ENCODE measurements around the gene COL25A1.

COL25A1 gene

DNA sequence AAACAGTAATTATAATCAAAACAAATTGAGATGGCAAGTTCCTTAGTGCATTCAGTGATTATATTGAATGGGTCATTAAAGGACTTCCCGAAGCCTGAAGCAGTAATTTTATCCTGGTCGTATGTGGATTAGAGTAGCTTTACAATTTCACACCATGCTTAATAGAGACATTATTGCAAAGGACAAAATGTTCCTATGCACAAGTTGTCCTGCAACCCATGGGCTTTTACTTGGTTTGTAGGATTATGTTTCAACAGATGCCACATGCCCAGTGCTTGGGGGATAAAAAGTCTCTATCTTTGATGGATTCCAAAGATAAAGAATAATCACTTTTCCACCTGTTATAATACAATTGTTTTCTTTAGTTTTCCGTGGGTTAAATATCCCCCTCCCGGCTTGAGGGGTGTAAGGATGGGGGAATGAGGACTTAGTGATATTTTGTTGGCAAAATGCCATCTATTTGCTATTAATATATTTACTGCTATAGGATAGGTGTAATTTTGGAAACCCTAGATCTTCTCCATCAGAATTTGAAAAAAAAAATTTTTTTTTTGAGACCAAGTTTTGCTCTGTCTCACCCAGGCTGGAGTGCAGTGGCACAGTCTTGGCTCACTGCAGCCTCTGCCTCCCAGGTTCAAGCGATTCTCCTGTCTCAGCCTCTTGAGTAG, 383.1 kb downstream of the COL25A1 start:
- no peak for DNase-seq (ENCODE audit: extremely low read depth, low read depth)
- TF ChIP-seq, protein P1, sequence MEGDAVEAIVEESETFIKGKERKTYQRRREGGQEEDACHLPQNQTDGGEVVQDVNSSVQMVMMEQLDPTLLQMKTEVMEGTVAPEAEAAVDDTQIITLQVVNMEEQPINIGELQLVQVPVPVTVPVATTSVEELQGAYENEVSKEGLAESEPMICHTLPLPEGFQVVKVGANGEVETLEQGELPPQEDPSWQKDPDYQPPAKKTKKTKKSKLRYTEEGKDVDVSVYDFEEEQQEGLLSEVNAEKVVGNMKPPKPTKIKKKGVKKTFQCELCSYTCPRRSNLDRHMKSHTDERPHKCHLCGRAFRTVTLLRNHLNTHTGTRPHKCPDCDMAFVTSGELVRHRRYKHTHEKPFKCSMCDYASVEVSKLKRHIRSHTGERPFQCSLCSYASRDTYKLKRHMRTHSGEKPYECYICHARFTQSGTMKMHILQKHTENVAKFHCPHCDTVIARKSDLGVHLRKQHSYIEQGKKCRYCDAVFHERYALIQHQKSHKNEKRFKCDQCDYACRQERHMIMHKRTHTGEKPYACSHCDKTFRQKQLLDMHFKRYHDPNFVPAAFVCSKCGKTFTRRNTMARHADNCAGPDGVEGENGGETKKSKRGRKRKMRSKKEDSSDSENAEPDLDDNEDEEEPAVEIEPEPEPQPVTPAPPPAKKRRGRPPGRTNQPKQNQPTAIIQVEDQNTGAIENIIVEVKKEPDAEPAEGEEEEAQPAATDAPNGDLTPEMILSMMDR (IDR thresholded peaks at IDR 0.05; ENCODE audit: low read depth, low read length, missing control alignments), result no peak
- no peak overlapping the region for H3K4me3 ChIP-seq (replicated peaks; ENCODE audit: low read depth, low read length)

DNA sequence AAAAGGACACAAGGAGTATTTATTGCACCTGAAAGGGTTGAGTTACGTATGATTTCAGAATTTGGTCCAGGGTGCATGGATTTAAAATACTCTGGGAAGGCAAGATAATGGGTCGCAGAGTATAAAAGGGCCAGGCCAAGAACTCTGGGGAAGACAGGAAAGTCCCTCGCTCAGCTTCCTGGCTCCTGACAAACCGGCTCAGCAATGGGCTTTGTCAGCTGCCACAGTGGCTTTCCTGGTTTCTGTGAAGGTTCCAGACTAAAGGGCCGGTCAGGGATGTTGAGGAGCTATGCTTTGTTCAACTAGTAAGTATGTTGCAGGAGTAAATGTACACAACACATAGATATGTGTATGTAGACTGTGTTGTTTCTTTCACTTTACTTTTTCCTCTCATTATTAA, 385.2 kb downstream of the COL25A1 start:
- TF ChIP-seq, protein P1 (IDR thresholded peaks at IDR 0.05; ENCODE audit: low read depth, low read length, missing control alignments), result no peak
- no peak for DNase-seq (ENCODE audit: extremely low read depth, low read depth)
- no peak overlapping the region for H3K4me3 ChIP-seq (replicated peaks; ENCODE audit: low read depth, low read length)

DNA sequence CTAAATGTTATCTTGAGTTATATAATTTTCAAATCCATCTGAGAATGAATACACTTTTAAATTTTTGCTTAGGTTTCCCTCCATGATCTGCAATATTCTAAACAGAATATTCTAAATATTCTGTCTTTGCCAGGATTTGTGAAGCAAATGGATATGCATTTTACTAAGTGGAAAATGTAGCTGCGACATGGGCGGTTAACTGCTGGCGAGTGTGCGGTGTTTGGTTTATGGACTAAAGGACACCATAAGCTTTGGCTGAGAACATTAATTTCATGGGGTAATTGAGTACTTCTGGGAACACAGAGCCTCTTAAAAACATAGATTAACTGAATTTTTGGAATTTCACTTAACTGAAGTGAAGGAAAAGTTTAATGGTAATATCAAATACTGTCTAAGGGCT, 385.8 kb downstream of the COL25A1 start:
- DNase-seq (ENCODE audit: extremely low read depth, low read depth), result no peak
- H3K4me3 ChIP-seq (replicated peaks; ENCODE audit: low read depth, low read length), result no peak overlapping the region
- TF ChIP-seq, protein P1 (IDR thresholded peaks at IDR 0.05; ENCODE audit: low read depth, low read length, missing control alignments), result no peak

DNA sequence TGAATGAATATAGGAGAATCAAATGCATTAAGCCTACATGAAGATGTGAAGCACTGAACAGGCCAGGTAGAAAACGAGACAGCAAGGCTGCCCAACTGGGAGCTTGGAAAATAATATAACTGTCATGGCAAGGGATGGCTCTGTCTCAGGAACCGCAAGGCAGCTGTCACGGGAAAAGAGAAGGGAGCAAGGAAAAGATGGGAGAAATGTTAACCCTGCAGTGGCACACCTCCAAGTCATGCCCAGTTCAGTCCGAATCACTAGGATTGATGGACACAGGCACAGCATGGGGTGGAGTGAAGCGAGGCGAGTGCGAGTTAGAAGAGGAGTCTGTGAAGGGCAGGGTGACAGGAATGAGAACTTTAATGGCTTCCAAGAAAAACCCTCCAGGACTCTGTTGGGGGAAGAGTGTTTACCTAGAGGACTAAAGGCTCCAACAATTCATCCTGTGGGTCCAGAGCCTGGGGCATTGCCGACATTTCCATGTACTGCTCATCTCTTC, 395.5 kb downstream of the COL25A1 start:
- no peak for DNase-seq (ENCODE audit: extremely low read depth, low read depth)

DNA sequence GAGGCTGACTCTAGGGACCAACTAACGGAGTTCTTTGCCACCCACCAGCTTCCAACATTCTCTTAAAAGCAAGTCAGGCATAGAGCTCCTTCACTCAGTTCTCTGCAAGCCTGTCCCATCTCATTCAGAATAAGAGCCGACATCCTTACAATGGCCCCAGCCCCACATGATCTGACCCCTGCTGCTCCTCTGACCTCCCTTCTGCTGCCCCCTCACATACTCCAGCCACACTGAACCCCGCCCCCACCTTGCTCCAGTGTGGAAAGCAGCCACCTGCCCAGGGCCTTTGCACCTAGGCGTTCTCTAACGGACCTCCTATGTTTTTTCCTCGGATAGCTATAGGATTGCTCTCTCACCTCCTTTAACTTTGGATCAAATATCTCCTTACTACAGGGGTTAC, 396.5 kb downstream of the COL25A1 start:
- TF ChIP-seq, protein P1 (IDR thresholded peaks at IDR 0.05; ENCODE audit: low read depth, low read length, missing control alignments), result no peak
- DNase-seq (ENCODE audit: extremely low read depth, low read depth), result no peak
- no peak overlapping the region for H3K4me3 ChIP-seq (replicated peaks; ENCODE audit: low read depth, low read length)

More for the DNA sequence above, 395.5 kb downstream of the COL25A1 start:
- no peak overlapping the region for H3K4me3 ChIP-seq (replicated peaks; ENCODE audit: low read depth, low read length)
- TF ChIP-seq, protein P1 (IDR thresholded peaks at IDR 0.05; ENCODE audit: low read depth, low read length, missing control alignments), result no peak

DNA sequence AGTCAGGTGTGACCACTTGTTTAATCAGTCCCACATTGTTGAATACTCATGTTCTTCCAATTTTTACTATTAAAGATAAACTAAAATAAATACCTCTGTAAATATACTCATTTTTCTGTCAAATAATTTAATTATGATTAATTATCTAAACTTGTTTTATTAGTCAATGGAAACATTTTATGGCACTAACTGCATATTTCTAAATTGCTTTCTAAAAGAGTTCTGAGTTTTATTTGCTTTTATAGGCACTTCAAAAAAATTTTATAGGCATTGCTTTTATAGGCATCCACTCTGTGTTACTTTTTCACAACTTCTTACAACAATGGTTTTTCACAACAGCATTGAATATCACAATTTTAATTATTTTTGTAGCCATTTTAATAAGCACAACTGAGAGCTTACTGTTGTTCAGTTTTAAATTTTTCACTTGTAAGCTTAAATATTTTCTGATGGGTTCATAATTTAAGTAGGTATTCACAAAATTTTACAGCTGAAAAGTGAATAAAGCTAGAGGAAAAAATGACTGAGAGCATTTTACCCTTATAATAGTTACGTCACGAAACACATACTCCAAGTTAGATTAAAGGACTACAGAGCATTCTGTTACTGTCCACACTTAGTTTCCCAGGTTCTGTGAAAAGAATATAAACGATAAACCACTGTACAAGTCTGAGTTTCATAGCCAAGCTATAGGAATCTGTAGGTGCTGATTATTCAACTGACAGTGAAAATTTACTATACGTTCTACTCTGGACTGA, 398.8 kb downstream of the COL25A1 start:
- DNase-seq (ENCODE audit: extremely low read depth, low read depth), result no peak
- H3K4me3 ChIP-seq (replicated peaks; ENCODE audit: low read depth, low read length), result no peak overlapping the region
- TF ChIP-seq, protein P1 (IDR thresholded peaks at IDR 0.05; ENCODE audit: low read depth, low read length, missing control alignments), result no peak

All from HFF-Myc (cell line).